OCI-LY1 (cell line): ENCODE data around the gene CPVL.

ENCODE experiments used
- H2AFZ ChIP-seq: fragments of 200-600 bp; sonication (generic), shearing (Covaris generic); 2 replicates; pipeline ENCODE4 v1.6.0; 2014; ENCODE audit warnings: antibody characterized with exemption, mild to moderate bottlenecking, low read length
- H3F3A ChIP-seq: fragments of 200-600 bp; sonication (generic), shearing (Covaris generic); 2 replicates; pipeline ENCODE4 v1.6.0; 2014; ENCODE audit warnings: mild to moderate bottlenecking, antibody characterized with exemption, low read length, moderate library complexity; ENCODE audit not compliant: insufficient read depth
- H3K27ac ChIP-seq: fragments of 200-600 bp; sonication (generic); 2 replicates; pipeline ENCODE4 v1.5.1; 2014; ENCODE audit warnings: low read length, mixed run types, mild to moderate bottlenecking, low read depth; ENCODE audit not compliant: poor library complexity, severe bottlenecking
- H3K27me3 ChIP-seq: fragments of 200-600 bp; sonication (generic); 2 replicates; pipeline ENCODE4 v1.6.0; 2014; ENCODE audit warnings: antibody characterized with exemption, mild to moderate bottlenecking, low read length, moderate library complexity; ENCODE audit not compliant: insufficient read depth
- H3K36me3 ChIP-seq: fragments of 200-600 bp; sonication (generic); 2 replicates; pipeline ENCODE4 v1.6.1; 2014; ENCODE audit warnings: mild to moderate bottlenecking, antibody characterized with exemption, low read length, moderate library complexity, mixed read lengths; ENCODE audit not compliant: insufficient read depth
- H3K4me1 ChIP-seq: fragments of 200-600 bp; sonication (generic); 2 replicates; pipeline ENCODE4 v1.5.1; 2014; ENCODE audit warnings: mild to moderate bottlenecking, low read length, moderate library complexity; ENCODE audit not compliant: insufficient read depth, severe bottlenecking
- H3K4me2 ChIP-seq: fragments of 200-600 bp; sonication (generic), shearing (Covaris generic); 2 replicates; pipeline ENCODE4 v1.6.1; 2014; ENCODE audit warnings: low read length
- H3K4me3 ChIP-seq: fragments of 200-600 bp; sonication (generic); 2 replicates; pipeline ENCODE4 v1.5.1; 2014; ENCODE audit warnings: low read length, low read depth, mild to moderate bottlenecking, mixed read lengths; ENCODE audit not compliant: poor library complexity, severe bottlenecking
- H3K79me2 ChIP-seq: fragments of 200-600 bp; shearing (Covaris generic); 2 replicates; pipeline ENCODE4 v1.6.1; 2016; ENCODE audit warnings: mixed run types, low read length, mixed read lengths; ENCODE audit not compliant: insufficient read depth
- H3K9ac ChIP-seq: fragments of 200-600 bp; sonication (generic), shearing (Covaris generic); 2 replicates; pipeline ENCODE4 v1.6.1; 2014; ENCODE audit warnings: mild to moderate bottlenecking, low read length, mixed read lengths
- H3K9me2 ChIP-seq: fragments of 200-600 bp; sonication (generic), shearing (Covaris generic); 2 replicates; pipeline ENCODE4 v1.6.1; 2014; ENCODE audit warnings: low read depth, mild to moderate bottlenecking, low read length, mixed read lengths
- H3K9me3 ChIP-seq: fragments of 200-600 bp; shearing (Covaris generic); 2 replicates; pipeline ENCODE4 v1.6.1; 2014; ENCODE audit warnings: low read length, mixed read lengths
- H4K20me1 ChIP-seq: fragments of 200-600 bp; sonication (generic), shearing (Covaris generic); 2 replicates; pipeline ENCODE4 v1.6.0; 2016; ENCODE audit warnings: mild to moderate bottlenecking, low read length; ENCODE audit not compliant: insufficient read depth
- CTCF ChIP-seq: fragments of 200-600 bp; sonication (generic), shearing (Covaris generic); IDR thresholded peaks from 2 replicates; pipeline ENCODE4 v1.5.1; 2017; ENCODE audit warnings: mild to moderate bottlenecking, antibody characterized with exemption, low read length, moderate library complexity, mixed read lengths
- EZH2 ChIP-seq: fragments of 200-600 bp; sonication (generic), shearing (Covaris generic); IDR thresholded peaks from 2 replicates; pipeline ENCODE4 v1.8.0; 2017; ENCODE audit warnings: borderline replicate concordance, mixed run types, mild to moderate bottlenecking, antibody characterized with exemption, low read length, moderate library complexity, mixed read lengths

CPVL gene

DNA sequence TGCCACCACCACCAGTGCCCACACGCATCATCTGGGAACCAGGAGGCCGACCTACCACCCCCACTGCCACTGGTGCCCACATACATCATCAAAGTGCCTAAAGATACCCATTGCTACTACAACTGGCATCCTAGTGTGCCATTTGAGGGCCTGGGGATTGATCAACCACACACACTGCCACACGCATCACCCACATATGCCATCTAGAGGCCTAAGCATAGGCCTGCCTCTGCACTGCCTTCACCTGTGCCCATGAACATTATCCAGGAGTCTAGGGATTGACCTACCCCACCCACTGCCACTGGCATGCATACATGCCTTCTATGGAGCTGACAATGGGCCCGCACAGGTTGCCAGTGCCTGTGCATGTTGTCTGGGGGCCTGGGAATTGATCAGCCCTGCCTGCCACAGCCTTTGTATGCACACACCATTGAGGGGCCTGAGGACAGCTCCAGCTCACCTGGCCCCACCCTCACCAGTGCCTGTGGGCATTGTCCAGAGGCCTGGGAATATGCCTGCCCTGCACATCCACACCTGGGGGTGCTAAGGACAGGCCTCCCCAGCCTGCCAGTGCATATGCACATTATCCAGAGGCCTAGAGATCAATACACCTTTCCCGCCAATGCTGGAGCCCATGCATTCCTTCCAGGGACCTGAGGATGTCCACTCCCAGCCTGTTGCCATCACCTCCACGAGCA lies 123.9 kb downstream of the CPVL start:
- Histone ChIP-seq H3K79me2 (no peaks in the 10 kb centered on the region), H3K9me3 (no peaks in the 10 kb centered on the region; the same call in 1 of the 2 replicates), H4K20me1 (no peaks in the 10 kb centered on the region), H3K4me1 (no peaks in the 10 kb centered on the region), H3K27me3 (no peaks in the 10 kb centered on the region), H3F3A (no peaks in the 10 kb centered on the region), H2AFZ (no peak overlapping the region), H3K36me3 (no peaks in the 10 kb centered on the region), H3K4me3 (no peak overlapping the region), H3K9me2 (peaks cover 2% of the 10 kb centered on the region; the same call in 1 of the 2 replicates), H3K9ac (no peak overlapping the region), H3K27ac (no peak overlapping the region), H3K4me2 (no peak overlapping the region)
- TF ChIP-seq CTCF (no peak), EZH2 (no peak)

DNA sequence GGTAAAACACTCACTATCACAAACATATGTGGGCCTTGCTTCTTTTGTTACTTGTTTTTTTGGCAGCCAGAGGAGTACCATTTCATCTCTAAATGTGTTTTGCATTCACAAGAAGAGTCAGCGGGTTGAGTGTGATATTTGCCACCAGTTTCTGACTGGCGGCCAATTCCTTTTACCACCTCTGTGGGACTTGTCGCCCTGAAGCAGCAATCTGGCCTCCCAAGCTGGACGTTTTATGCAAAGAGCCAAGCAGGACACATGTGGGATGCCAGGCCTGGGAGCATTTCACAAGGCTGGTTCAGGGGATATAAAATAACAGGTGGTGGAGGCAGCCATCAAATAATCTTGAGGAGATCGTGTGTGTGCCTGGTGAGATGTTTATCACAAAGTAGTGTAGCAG lies 126.4 kb downstream of the CPVL start:
- H3F3A ChIP-seq: no peaks in the 10 kb centered on the region
- H2AFZ ChIP-seq: no peak overlapping the region
- H3K4me2 ChIP-seq: no peak overlapping the region
- H3K9me3 ChIP-seq: no peaks in the 10 kb centered on the region; the same call in 1 of the 2 replicates
- H3K36me3 ChIP-seq: no peaks in the 10 kb centered on the region
- H3K4me1 ChIP-seq: no peaks in the 10 kb centered on the region
- no peaks in the 10 kb centered on the region for H4K20me1 ChIP-seq
- no peak overlapping the region for H3K9ac ChIP-seq
- H3K27ac ChIP-seq: no peak overlapping the region
- 0 out of 2 replicates have a peak, but pooled peaks cover 3% of the 10 kb centered on the region for H3K27me3 ChIP-seq
- H3K4me3 ChIP-seq: no peak overlapping the region
- H3K79me2 ChIP-seq: no peaks in the 10 kb centered on the region
- H3K9me2 ChIP-seq: peaks cover 2% of the 10 kb centered on the region; the same call in 1 of the 2 replicates
- no peak for TF ChIP-seq CTCF
- no peak for TF ChIP-seq EZH2

- Histone ChIP-seq H3K9ac (no peak overlapping the region), H3K27ac (no peak overlapping the region), H3K79me2 (no peaks in the 10 kb centered on the region), H3K4me3 (no peak overlapping the region), H2AFZ (no peak overlapping the region), H3K27me3 (0 out of 2 replicates have a peak, but pooled peaks cover 3% of the 10 kb centered on the region), H3F3A (no peaks in the 10 kb centered on the region), H3K9me3 (no peaks in the 10 kb centered on the region; the same call in 1 of the 2 replicates), H3K4me1 (no peaks in the 10 kb centered on the region), H3K36me3 (no peaks in the 10 kb centered on the region), H4K20me1 (no peaks in the 10 kb centered on the region), H3K9me2 (peaks cover 2% of the 10 kb centered on the region; the same call in 1 of the 2 replicates), H3K4me2 (no peak overlapping the region)
- TF ChIP-seq CTCF: no peak
- TF ChIP-seq EZH2: no peak
Observed at GRCh38 chr7:29019387-29019786, 127.0 kb downstream of the CPVL start.
